WTC11 (cell line): Measurements from ENCODE around the gene OMA1.

Source experiments
- CREM ChIP-seq: sonication (generic); formaldehyde crosslinking; IDR thresholded peaks from 2 replicates; pipeline ENCODE4 v1.8.1; 2022; ENCODE audit warnings: mild to moderate bottlenecking, missing genetic modification reagents, moderate library complexity
- NFATC4 ChIP-seq: fragments of 250-450 bp; sonication (Bioruptor Pico); IDR thresholded peaks from 2 replicates; pipeline ENCODE4 v1.9.0; 2021; ENCODE audit warnings: mild to moderate bottlenecking
- SP1 ChIP-seq: sonication (generic); formaldehyde crosslinking; conservative IDR thresholded peaks from 2 replicates; pipeline ENCODE4 v1.8.1; 2022; ENCODE audit warnings: missing genetic modification reagents
- TP53 ChIP-seq: sonication (generic); formaldehyde crosslinking; IDR thresholded peaks from 2 replicates; pipeline ENCODE4 v1.8.1; 2023; ENCODE audit warnings: mild to moderate bottlenecking, missing genetic modification reagents
- TF ChIP-seq, protein P1 (sequence below): sonication (generic); formaldehyde crosslinking; IDR thresholded peaks from 2 replicates; pipeline ENCODE4 v1.8.1; 2023; ENCODE audit warnings: mild to moderate bottlenecking, moderate library complexity, missing genetic modification reagents
- TF ChIP-seq, protein P2 (sequence below): fragments of 200-600 bp; IDR thresholded peaks from 2 replicates; pipeline ENCODE4 v1.8.0; 2022; ENCODE audit warnings: antibody characterized with exemption
- TF ChIP-seq, protein P3 (sequence below): sonication (generic); formaldehyde crosslinking; IDR thresholded peaks from 2 replicates; pipeline ENCODE4 v1.8.0; 2022; ENCODE audit warnings: mild to moderate bottlenecking, missing genetic modification reagents

DNA sequence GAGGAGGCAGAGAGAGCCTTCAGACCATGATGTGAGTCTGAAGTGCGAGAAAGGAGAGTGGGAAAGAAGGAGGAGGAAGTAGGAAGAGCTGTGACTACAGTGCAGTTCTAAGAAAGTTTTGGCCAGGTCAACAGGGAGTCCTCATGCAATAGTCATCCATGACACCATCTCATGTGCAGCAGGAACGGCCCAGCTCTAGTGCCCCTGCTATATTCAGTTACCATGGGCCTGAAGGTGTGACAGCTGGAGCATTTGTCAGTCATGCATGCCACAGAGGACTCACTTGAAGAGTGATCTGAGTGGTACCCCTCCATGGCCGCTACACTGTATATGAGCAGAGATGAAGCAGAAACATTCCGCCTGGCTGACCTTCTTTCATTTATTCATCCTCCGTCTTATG, 77.9 kb downstream of the OMA1 start:
- TF ChIP-seq, protein P1, sequence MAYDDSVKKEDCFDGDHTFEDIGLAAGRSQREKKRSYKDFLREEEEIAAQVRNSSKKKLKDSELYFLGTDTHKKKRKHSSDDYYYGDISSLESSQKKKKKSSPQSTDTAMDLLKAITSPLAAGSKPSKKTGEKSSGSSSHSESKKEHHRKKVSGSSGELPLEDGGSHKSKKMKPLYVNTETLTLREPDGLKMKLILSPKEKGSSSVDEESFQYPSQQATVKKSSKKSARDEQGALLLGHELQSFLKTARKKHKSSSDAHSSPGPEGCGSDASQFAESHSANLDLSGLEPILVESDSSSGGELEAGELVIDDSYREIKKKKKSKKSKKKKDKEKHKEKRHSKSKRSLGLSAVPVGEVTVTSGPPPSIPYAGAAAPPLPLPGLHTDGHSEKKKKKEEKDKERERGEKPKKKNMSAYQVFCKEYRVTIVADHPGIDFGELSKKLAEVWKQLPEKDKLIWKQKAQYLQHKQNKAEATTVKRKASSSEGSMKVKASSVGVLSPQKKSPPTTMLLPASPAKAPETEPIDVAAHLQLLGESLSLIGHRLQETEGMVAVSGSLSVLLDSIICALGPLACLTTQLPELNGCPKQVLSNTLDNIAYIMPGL (CRISPR knock-in tag) = no peak
- TF ChIP-seq NFATC4 (no peak), SP1 (CRISPR knock-in tag) (no peak), CREM (CRISPR knock-in tag) (no peak), TP53 (CRISPR knock-in tag) (no peak)
- TF ChIP-seq, protein P2, sequence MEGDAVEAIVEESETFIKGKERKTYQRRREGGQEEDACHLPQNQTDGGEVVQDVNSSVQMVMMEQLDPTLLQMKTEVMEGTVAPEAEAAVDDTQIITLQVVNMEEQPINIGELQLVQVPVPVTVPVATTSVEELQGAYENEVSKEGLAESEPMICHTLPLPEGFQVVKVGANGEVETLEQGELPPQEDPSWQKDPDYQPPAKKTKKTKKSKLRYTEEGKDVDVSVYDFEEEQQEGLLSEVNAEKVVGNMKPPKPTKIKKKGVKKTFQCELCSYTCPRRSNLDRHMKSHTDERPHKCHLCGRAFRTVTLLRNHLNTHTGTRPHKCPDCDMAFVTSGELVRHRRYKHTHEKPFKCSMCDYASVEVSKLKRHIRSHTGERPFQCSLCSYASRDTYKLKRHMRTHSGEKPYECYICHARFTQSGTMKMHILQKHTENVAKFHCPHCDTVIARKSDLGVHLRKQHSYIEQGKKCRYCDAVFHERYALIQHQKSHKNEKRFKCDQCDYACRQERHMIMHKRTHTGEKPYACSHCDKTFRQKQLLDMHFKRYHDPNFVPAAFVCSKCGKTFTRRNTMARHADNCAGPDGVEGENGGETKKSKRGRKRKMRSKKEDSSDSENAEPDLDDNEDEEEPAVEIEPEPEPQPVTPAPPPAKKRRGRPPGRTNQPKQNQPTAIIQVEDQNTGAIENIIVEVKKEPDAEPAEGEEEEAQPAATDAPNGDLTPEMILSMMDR = no peak
- TF ChIP-seq, protein P3, sequence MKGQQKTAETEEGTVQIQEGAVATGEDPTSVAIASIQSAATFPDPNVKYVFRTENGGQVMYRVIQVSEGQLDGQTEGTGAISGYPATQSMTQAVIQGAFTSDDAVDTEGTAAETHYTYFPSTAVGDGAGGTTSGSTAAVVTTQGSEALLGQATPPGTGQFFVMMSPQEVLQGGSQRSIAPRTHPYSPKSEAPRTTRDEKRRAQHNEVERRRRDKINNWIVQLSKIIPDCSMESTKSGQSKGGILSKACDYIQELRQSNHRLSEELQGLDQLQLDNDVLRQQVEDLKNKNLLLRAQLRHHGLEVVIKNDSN (CRISPR knock-in tag) = no peak
